Neural cell (in vitro differentiated cells): ENCODE results near the gene ENDOV. TPM values are rescaled to one million over a fixed set of nuclear protein-coding genes. Genes with fewer than 3 reads are reported as not detected.

Source experiments
- H2AFZ ChIP-seq: fragments of 200-600, 300-800 bp; sonication (generic), shearing (Covaris generic); 2 replicates; pipeline ENCODE4 v1.6.0; 2014; ENCODE audit warnings: low read depth, mild to moderate bottlenecking, antibody characterized with exemption, low read length, moderate library complexity
- H3F3A ChIP-seq: fragments of 200-600 bp; shearing (Covaris generic); 2 replicates; pipeline ENCODE4 v1.6.1; 2016; ENCODE audit warnings: mild to moderate bottlenecking, moderate library complexity, mixed read lengths, antibody characterized with exemption, low read length; ENCODE audit not compliant: insufficient read depth, poor library complexity, severe bottlenecking
- H3K27ac ChIP-seq: fragments of 200-600, 300-800 bp; sonication (generic), shearing (Covaris generic); 2 replicates; pipeline ENCODE4 v1.5.1; 2014; ENCODE audit warnings: mild to moderate bottlenecking, low read length, moderate library complexity
- H3K27me3 ChIP-seq: fragments of 300-800, 200-600 bp; sonication (generic), shearing (Covaris generic); 2 replicates; pipeline ENCODE4 v1.6.0; 2014; ENCODE audit warnings: mild to moderate bottlenecking, low read depth, low read length, moderate library complexity; ENCODE audit not compliant: insufficient read depth
- H3K36me3 ChIP-seq: fragments of 300-800, 200-600 bp; sonication (generic), shearing (Covaris generic); 2 replicates; pipeline ENCODE4 v1.5.1; 2014; ENCODE audit warnings: mild to moderate bottlenecking, antibody characterized with exemption, low read length, moderate library complexity; ENCODE audit not compliant: insufficient read depth
- H3K4me2 ChIP-seq: fragments of 300-800, 200-600 bp; sonication (generic), shearing (Covaris generic); 2 replicates; pipeline ENCODE4 v1.6.0; 2014; ENCODE audit warnings: mild to moderate bottlenecking, low read length
- H3K4me3 ChIP-seq: fragments of 300-800, 200-600 bp; sonication (generic), shearing (Covaris generic); 2 replicates; pipeline ENCODE4 v1.5.1; 2014; ENCODE audit warnings: mild to moderate bottlenecking, low read length, moderate library complexity
- H3K79me2 ChIP-seq: fragments of 200-600 bp; shearing (Covaris generic); replicated peaks from 2 replicates; pipeline ENCODE4 v1.6.0; 2014; ENCODE audit warnings: mild to moderate bottlenecking, low read length, moderate library complexity; ENCODE audit not compliant: insufficient read depth
- H3K9ac ChIP-seq: fragments of 300-800, 200-600 bp; sonication (generic), shearing (Covaris generic); 2 replicates; pipeline ENCODE4 v1.6.1; 2016; ENCODE audit warnings: mild to moderate bottlenecking, low read length, mixed read lengths
- H3K9me2 ChIP-seq: fragments of 200-600 bp; shearing (Covaris generic); 2 replicates; pipeline ENCODE4 v1.6.1; 2016; ENCODE audit warnings: mild to moderate bottlenecking, low read length, mixed read lengths; ENCODE audit not compliant: insufficient read depth
- H3K9me3 ChIP-seq: fragments of 200-600, 300-800 bp; sonication (generic), shearing (Covaris generic); 2 replicates; pipeline ENCODE4 v1.6.1; 2016; ENCODE audit warnings: mild to moderate bottlenecking, mixed run types, low read length, moderate library complexity, mixed read lengths
- H4K20me1 ChIP-seq: fragments of 200-600 bp; shearing (Covaris generic); 2 replicates; pipeline ENCODE4 v1.6.1; 2016; ENCODE audit warnings: mild to moderate bottlenecking, mixed run types; ENCODE audit not compliant: insufficient read depth
- EP300 ChIP-seq: fragments of 450-650 bp; conservative IDR thresholded peaks from 2 replicates; pipeline ENCODE4 v1.6.1; 2014; ENCODE audit warnings: antibody characterized with exemption, mild to moderate bottlenecking, moderate library complexity; ENCODE audit not compliant: poor library complexity, severe bottlenecking
- EZH2 ChIP-seq: fragments of 200-600, 300-800 bp; shearing (Covaris generic), sonication (generic); IDR thresholded peaks from 2 replicates; pipeline ENCODE4 v1.6.1; 2014; ENCODE audit warnings: antibody characterized with exemption, low read length, borderline replicate concordance, mild to moderate bottlenecking; ENCODE audit not compliant: insufficient read depth, poor library complexity, severe bottlenecking
- MXI1 ChIP-seq: fragments of 450-650 bp; conservative IDR thresholded peaks from 2 replicates; pipeline ENCODE4 v1.6.1; 2014; ENCODE audit warnings: antibody characterized with exemption, mild to moderate bottlenecking; ENCODE audit not compliant: poor library complexity, severe bottlenecking
- POLR2AphosphoS5 ChIP-seq: IDR thresholded peaks from 2 replicates; pipeline ENCODE4 v1.6.1; 2012
- RAD21 ChIP-seq: fragments of 450-650 bp; conservative IDR thresholded peaks from 2 replicates; pipeline ENCODE4 v1.6.1; 2014; ENCODE audit warnings: antibody characterized with exemption, mild to moderate bottlenecking, moderate library complexity
- SMC3 ChIP-seq: fragments of 450-650 bp; conservative IDR thresholded peaks from 2 replicates; pipeline ENCODE4 v1.6.1; 2014; ENCODE audit warnings: antibody characterized with exemption, mild to moderate bottlenecking, moderate library complexity; ENCODE audit not compliant: poor library complexity
- TAF1 ChIP-seq: IDR thresholded peaks from 2 replicates; pipeline ENCODE4 v1.6.1; 2012; ENCODE audit warnings: low read depth
- polyA plus RNA-seq: library from polyadenylated mRNA; depleted of rRNA; stranded (reverse); fragments of >200 nt; gene quantifications from 2 replicates; pipeline ENCODE4 v1.2.3, GENCODE V29; 2014
- TF ChIP-seq, protein P1 (sequence below): fragments of 450-650 bp; IDR thresholded peaks from 2 replicates; pipeline ENCODE4 v1.5.1; 2014; ENCODE audit warnings: antibody characterized with exemption, mild to moderate bottlenecking, moderate library complexity; ENCODE audit not compliant: poor library complexity, severe bottlenecking
- TF ChIP-seq, protein P2 (sequence below): IDR thresholded peaks from 2 replicates; pipeline ENCODE4 v1.6.1; 2012; ENCODE audit warnings: borderline replicate concordance

The ENDOV gene
- polyA plus RNA-seq, 1 donor from 2014 or later = 31.2 TPM

DNA sequence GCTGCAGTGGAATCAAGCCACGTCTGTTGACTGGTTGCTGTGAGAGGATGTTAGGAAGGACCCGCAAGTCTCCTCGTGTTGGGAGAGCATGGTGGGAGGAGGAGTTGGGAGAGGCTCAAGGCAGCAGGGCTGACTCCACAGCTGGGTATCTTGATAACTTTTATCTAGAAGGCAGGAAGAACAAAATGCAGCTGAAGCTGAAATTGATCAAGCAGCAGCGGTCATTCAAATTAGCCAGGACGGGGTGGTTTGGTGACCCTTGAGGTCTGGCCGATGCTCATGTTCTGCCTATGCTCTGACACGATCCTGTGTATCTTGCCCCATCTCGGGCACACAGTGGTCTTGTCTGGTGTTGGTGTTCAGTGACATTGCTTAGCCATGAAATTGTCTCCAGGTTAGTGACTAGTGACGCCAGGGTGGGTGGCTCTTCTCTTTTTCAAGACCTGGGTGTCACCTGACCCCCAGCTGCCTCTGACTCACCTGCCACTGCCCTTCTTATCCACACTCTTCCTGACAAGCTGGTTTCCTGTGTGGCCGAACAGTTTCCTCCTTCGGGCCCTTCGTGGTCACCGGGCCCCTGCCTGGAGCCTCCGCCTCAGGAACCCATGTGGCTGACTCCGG is 42.4 kb downstream of the ENDOV start:
- Histone ChIP-seq H2AFZ (no peak overlapping the region), H3K4me3 (no peak overlapping the region), H3K79me2 (no peaks in the 10 kb centered on the region), H3K4me2 (no peak overlapping the region), H4K20me1 (no peaks in the 10 kb centered on the region), H3K36me3 (no peaks in the 10 kb centered on the region), H3K9me2 (no peaks in the 10 kb centered on the region), H3K9me3 (no peaks in the 10 kb centered on the region), H3K27me3 (no peaks in the 10 kb centered on the region), H3K9ac (no peak overlapping the region), H3F3A (no peaks in the 10 kb centered on the region), H3K27ac (no peak overlapping the region)
- TF ChIP-seq, protein P1, sequence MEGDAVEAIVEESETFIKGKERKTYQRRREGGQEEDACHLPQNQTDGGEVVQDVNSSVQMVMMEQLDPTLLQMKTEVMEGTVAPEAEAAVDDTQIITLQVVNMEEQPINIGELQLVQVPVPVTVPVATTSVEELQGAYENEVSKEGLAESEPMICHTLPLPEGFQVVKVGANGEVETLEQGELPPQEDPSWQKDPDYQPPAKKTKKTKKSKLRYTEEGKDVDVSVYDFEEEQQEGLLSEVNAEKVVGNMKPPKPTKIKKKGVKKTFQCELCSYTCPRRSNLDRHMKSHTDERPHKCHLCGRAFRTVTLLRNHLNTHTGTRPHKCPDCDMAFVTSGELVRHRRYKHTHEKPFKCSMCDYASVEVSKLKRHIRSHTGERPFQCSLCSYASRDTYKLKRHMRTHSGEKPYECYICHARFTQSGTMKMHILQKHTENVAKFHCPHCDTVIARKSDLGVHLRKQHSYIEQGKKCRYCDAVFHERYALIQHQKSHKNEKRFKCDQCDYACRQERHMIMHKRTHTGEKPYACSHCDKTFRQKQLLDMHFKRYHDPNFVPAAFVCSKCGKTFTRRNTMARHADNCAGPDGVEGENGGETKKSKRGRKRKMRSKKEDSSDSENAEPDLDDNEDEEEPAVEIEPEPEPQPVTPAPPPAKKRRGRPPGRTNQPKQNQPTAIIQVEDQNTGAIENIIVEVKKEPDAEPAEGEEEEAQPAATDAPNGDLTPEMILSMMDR = no peak
- TF ChIP-seq EZH2 = no peak
- TF ChIP-seq, protein P2, sequence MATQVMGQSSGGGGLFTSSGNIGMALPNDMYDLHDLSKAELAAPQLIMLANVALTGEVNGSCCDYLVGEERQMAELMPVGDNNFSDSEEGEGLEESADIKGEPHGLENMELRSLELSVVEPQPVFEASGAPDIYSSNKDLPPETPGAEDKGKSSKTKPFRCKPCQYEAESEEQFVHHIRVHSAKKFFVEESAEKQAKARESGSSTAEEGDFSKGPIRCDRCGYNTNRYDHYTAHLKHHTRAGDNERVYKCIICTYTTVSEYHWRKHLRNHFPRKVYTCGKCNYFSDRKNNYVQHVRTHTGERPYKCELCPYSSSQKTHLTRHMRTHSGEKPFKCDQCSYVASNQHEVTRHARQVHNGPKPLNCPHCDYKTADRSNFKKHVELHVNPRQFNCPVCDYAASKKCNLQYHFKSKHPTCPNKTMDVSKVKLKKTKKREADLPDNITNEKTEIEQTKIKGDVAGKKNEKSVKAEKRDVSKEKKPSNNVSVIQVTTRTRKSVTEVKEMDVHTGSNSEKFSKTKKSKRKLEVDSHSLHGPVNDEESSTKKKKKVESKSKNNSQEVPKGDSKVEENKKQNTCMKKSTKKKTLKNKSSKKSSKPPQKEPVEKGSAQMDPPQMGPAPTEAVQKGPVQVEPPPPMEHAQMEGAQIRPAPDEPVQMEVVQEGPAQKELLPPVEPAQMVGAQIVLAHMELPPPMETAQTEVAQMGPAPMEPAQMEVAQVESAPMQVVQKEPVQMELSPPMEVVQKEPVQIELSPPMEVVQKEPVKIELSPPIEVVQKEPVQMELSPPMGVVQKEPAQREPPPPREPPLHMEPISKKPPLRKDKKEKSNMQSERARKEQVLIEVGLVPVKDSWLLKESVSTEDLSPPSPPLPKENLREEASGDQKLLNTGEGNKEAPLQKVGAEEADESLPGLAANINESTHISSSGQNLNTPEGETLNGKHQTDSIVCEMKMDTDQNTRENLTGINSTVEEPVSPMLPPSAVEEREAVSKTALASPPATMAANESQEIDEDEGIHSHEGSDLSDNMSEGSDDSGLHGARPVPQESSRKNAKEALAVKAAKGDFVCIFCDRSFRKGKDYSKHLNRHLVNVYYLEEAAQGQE = no peak
- no peak for TF ChIP-seq EP300
- TF ChIP-seq SMC3 = no peak
- TF ChIP-seq POLR2AphosphoS5 = no peak
- TF ChIP-seq RAD21 = no peak
- no peak for TF ChIP-seq MXI1
- no peak for TF ChIP-seq TAF1

DNA sequence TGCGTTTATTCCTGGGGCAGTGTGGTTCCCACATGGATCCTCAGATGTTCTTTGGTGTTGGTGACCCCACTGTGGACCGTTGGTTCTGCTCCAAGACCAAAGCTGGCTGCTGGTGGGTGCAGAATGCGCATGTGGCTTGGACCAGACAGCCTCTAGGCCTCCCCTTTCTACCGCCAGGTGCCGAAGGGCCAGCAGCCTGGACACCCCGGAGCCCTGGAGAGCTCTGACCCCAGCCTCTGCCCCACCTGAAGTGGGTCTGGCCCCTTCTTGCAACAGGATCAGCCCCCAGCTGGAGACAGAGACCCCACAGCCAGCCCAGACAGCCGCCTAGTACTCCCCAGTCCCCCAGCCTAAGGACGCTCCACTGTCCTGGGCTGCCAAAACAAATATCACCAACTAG is 43.0 kb downstream of the ENDOV start:
- no peak overlapping the region for H3K9ac ChIP-seq
- no peaks in the 10 kb centered on the region for H4K20me1 ChIP-seq
- H3F3A ChIP-seq = no peaks in the 10 kb centered on the region
- H3K27me3 ChIP-seq = no peaks in the 10 kb centered on the region
- H3K9me2 ChIP-seq = no peaks in the 10 kb centered on the region
- H3K27ac ChIP-seq = no peak overlapping the region
- H3K36me3 ChIP-seq = no peaks in the 10 kb centered on the region
- no peak overlapping the region for H2AFZ ChIP-seq
- H3K9me3 ChIP-seq = no peaks in the 10 kb centered on the region
- H3K4me2 ChIP-seq = no peak overlapping the region
- no peaks in the 10 kb centered on the region for H3K79me2 ChIP-seq
- no peak for TF ChIP-seq SMC3
- no peak for TF ChIP-seq MXI1
- TF ChIP-seq TAF1 = no peak
- TF ChIP-seq EP300 = no peak
- TF ChIP-seq, protein P2 = no peak
- no peak for TF ChIP-seq EZH2
- no peak for TF ChIP-seq POLR2AphosphoS5
- TF ChIP-seq RAD21 = no peak
- no peak overlapping the region for H3K4me3 ChIP-seq
